K562 (cell line): Measurements from ENCODE around the gene TCEANC2. TPM values are rescaled to one million over a fixed set of nuclear protein-coding genes. Genes with fewer than 3 reads are reported as not detected.
A peak's percentile ranks its signal among the peaks of the same experiment; 100 is the strongest.

Experiments used
- ATAC-seq: fragments of 200-7000 bp; cut with Tn5 transposase; 3 replicates; pipeline ENCODE4 v1.9.1; 2020; ENCODE audit warnings: moderate library complexity
- BruUV-seq: library from RNA; stranded (reverse); fragments of 400-500 nt; replicated peaks from 2 replicates; lab custom pipeline; 2021; lab: Mats Ljungman, UMichigan
- CTCF ChIA-PET: fragments of 300-600 bp; formaldehyde crosslinking; extraction: SDS; loops from one replicate; lab custom pipeline; 2021; ENCODE audit warnings: low intra/inter-chr PET ratio; lab: Yijun Ruan, JAX
- POLR2A ChIA-PET: fragments of 300-600, 350-650 bp; sonication (Branson Sonifier 250); formaldehyde crosslinking; extraction: SDS; loops from one replicate; lab custom pipeline; 2021; ENCODE audit warnings: antibody characterized with exemption, inconsistent platforms; lab: Yijun Ruan, JAX
- DNase-seq, 4 experiments: peaks; one replicate each; pipeline versions ENCODE4 v3.0.0 to v3.0.0-alpha.2; 2011 to 2018; ENCODE audit warnings: low spot score in 3 of 4, mixed read lengths in 3 of 4; ENCODE audit errors: extremely low read depth in 1 of 4
- FAIRE-seq: peaks from 2 replicates; lab custom pipeline; 2011; peaks lifted over from hg19 to GRCh38; lab: Jason Lieb, UNC
- H2AFZ ChIP-seq: 2 replicates; pipeline ENCODE4 v1.6.0; 2011; ENCODE audit warnings: low read depth, low read length, control low read depth, inconsistent platforms
- H3K27ac ChIP-seq: fragments of 200-600 bp; 3 replicates; pipeline ENCODE4 v1.8.0; 2011; ENCODE audit warnings: low read depth, mild to moderate bottlenecking, control low read depth, inconsistent platforms, low read length, moderate library complexity, mixed read lengths; ENCODE audit errors: extremely low read depth
- H3K27me3 ChIP-seq, 2 experiments: fragments of 300-600 bp in 1 of 2; 2 replicates in 1 of 2; 3 replicates in 1 of 2; pipeline versions ENCODE4 v1.6.0 to v1.8.0; 2011; ENCODE audit warnings: inconsistent platforms in 2 of 2, low read length in 2 of 2, mild to moderate bottlenecking in 1 of 2, mixed read lengths in 1 of 2, moderate library complexity in 1 of 2; ENCODE audit not compliant: control insufficient read depth in 2 of 2, insufficient read depth in 2 of 2
- H3K36me3 ChIP-seq: fragments of 300-600 bp; 3 replicates; pipeline ENCODE4 v1.8.0; 2011; ENCODE audit warnings: mild to moderate bottlenecking, low read length, inconsistent platforms; ENCODE audit not compliant: control insufficient read depth, insufficient read depth
- H3K4me1 ChIP-seq, 2 experiments: fragments of 200-600 bp in 1 of 2; replicated peaks in 1 of 2; 2 replicates in 1 of 2; 3 replicates in 1 of 2; pipeline versions ENCODE4 v1.5.1 to v1.8.0; 2011; ENCODE audit warnings: inconsistent platforms in 2 of 2, low read length in 2 of 2, mild to moderate bottlenecking in 1 of 2, mixed read lengths in 1 of 2, moderate library complexity in 1 of 2; ENCODE audit not compliant: control insufficient read depth in 2 of 2, insufficient read depth in 2 of 2
- H3K4me2 ChIP-seq: 2 replicates; pipeline ENCODE4 v1.6.1; 2011; ENCODE audit warnings: low read length, control low read depth, inconsistent platforms, mixed read lengths; ENCODE audit not compliant: insufficient read depth
- H3K4me3 ChIP-seq: fragments of 200-600 bp; sonication (generic), shearing (Covaris generic); 2 replicates; pipeline ENCODE4 v1.5.1; 2016; ENCODE audit warnings: control low read depth, inconsistent platforms
- H3K79me2 ChIP-seq: fragments of 200-600 bp; 3 replicates; pipeline ENCODE4 v1.8.0; 2011; ENCODE audit warnings: low read length, inconsistent platforms; ENCODE audit not compliant: control insufficient read depth, insufficient read depth
- H3K9ac ChIP-seq, 2 experiments: 2 replicates each; pipeline versions ENCODE4 v1.6.0 to v1.6.1; 2011; ENCODE audit warnings: low read depth in 2 of 2, low read length in 2 of 2, control low read depth in 1 of 2, inconsistent platforms in 1 of 2, mild to moderate bottlenecking in 1 of 2, mixed read lengths in 1 of 2; ENCODE audit not compliant: insufficient read depth in 1 of 2
- H3K9me1 ChIP-seq: one replicate; pipeline ENCODE4 v1.6.0; 2011; ENCODE audit warnings: inconsistent platforms, mild to moderate bottlenecking, low read length, moderate library complexity; ENCODE audit not compliant: control insufficient read depth, insufficient read depth
- H3K9me3 ChIP-seq: replicated peaks from 2 replicates; pipeline ENCODE4 v1.5.1; 2011; ENCODE audit warnings: low read depth, low read length, inconsistent platforms; ENCODE audit not compliant: control insufficient read depth, insufficient read depth
- H4K20me1 ChIP-seq: replicated peaks from 2 replicates; pipeline ENCODE4 v1.6.1; 2011; ENCODE audit warnings: low read length, inconsistent platforms, mixed read lengths; ENCODE audit not compliant: control insufficient read depth, insufficient read depth
- ARID3A ChIP-seq: IDR thresholded peaks from 2 replicates; pipeline ENCODE4 v1.6.1; 2012; ENCODE audit warnings: low read depth, low read length, improper control_type of control experiment, borderline replicate concordance
- ELF1 ChIP-seq: fragments of 200-800 bp; sonication (Bioruptor generic); IDR thresholded peaks from 2 replicates; pipeline ENCODE4 v1.6.1; 2016; ENCODE audit warnings: missing genetic modification characterization, missing compliant biosample characterization
- JUND ChIP-seq, 2 experiments: IDR thresholded peaks; 2 replicates in 1 of 2; 3 replicates in 1 of 2; pipeline ENCODE4 v1.6.1; 2011; ENCODE audit warnings: borderline replicate concordance in 2 of 2, low read depth in 2 of 2, low read length in 2 of 2, improper control_type of control experiment in 1 of 2, missing biosample characterization in 1 of 2, missing genetic modification characterization in 1 of 2, missing genetic modification reagents in 1 of 2
- MLLT1 ChIP-seq, 2 experiments: fragments of 450-650 bp; IDR thresholded peaks; 2 replicates each; pipeline ENCODE4 v1.6.1; 2016
- MTF1 ChIP-seq: fragments of 250-450 bp; sonication (Bioruptor Pico); IDR thresholded peaks from 2 replicates; pipeline ENCODE4 v1.9.0; 2021; ENCODE audit warnings: moderate library complexity, mild to moderate bottlenecking, inconsistent platforms, borderline replicate concordance
- PCBP2 ChIP-seq: fragments of 200-400 bp; formaldehyde crosslinking; IDR thresholded peaks from 2 replicates; pipeline ENCODE4 v1.6.1; 2018; ENCODE audit warnings: low read length, low read depth, mild to moderate bottlenecking, moderate library complexity; ENCODE audit not compliant: poor library complexity, severe bottlenecking
- PHB ChIP-seq: fragments of 250-450 bp; sonication (Bioruptor Pico); IDR thresholded peaks from 2 replicates; pipeline ENCODE4 v1.5.0; 2021
- RAD21 ChIP-seq, 2 experiments: fragments of 250-450 bp in 1 of 2; fragments of 450-650 bp in 1 of 2; sonication (Bioruptor Pico) in 1 of 2; formaldehyde crosslinking in 1 of 2; IDR thresholded peaks in 1 of 2; conservative IDR thresholded peaks in 1 of 2; 2 replicates each; pipeline versions ENCODE4 v1.4.0 to v1.8.0; 2020 to 2022; ENCODE audit warnings: mild to moderate bottlenecking in 2 of 2, moderate library complexity in 1 of 2
- RB1 ChIP-seq: fragments of 450-650 bp; IDR thresholded peaks from 2 replicates; pipeline ENCODE4 v1.6.1; 2017; ENCODE audit warnings: low read depth, mild to moderate bottlenecking
- SMC3 ChIP-seq: conservative IDR thresholded peaks from 2 replicates; pipeline ENCODE4 v1.6.1; 2011; ENCODE audit warnings: low read depth, low read length, improper control_type of control experiment; ENCODE audit not compliant: insufficient read depth
- STAT5B ChIP-seq: fragments of 250-450 bp; sonication (Bioruptor Pico); IDR thresholded peaks from 2 replicates; pipeline ENCODE4 v1.8.0; 2021; ENCODE audit warnings: mild to moderate bottlenecking, inconsistent platforms
- ZNF592 ChIP-seq: fragments of 450-650 bp; IDR thresholded peaks from 2 replicates; pipeline ENCODE4 v1.6.1; 2017; ENCODE audit warnings: antibody characterized with exemption, mild to moderate bottlenecking
- WGBS: fragments of 100-300 bp; shearing (Covaris generic); methylation state at CpG from one replicate; pipeline ENCODE4 v1.1.6; 2016; ENCODE audit warnings: low coverage, mixed read lengths; ENCODE audit not compliant: insufficient coverage; ENCODE audit errors: missing lambda C conversion rate; 5-methylcytosine and 5-hydroxymethylcytosine counted together
- in situ Hi-C: fragments of 300-500 bp; cut with MboI; formaldehyde crosslinking; loops from 4 replicates; pipeline ENCODE4 v1.15.0; 2018; ENCODE audit warnings: inconsistent platforms, mixed read lengths
- intact Hi-C: fragments of 100-400 bp; cut with micrococcal nuclease; formaldehyde crosslinking; loops from 2 replicates; pipeline ENCODE4 v1.14.2; 2022
- polyA plus RNA-seq, 8 experiments: library from polyadenylated mRNA; depleted of rRNA in 4 of 8; stranded (reverse) in 5 of 8; unstranded in 3 of 8; fragments of >200 nt; fragmentation: Nextera tagmentation in 2 of 8; fragmentation: Illumina TruSeq in 1 of 8; extraction: Ambion mirVana in 2 of 8; extraction: Trizol in 1 of 8; gene quantifications; 2 replicates each; pipeline versions ENCODE4 v1.2.1 to v1.2.3, GENCODE V29; 2011 to 2014; ENCODE audit warnings: inconsistent platforms in 1 of 8, missing spikeins in 1 of 8
- total RNA-seq, 7 experiments: library from RNA; depleted of rRNA in 6 of 7; stranded (reverse); fragments of >200 nt in 6 of 7; fragmentation: Illumina TruSeq in 2 of 7; extraction: Trizol in 2 of 7; gene quantifications; 2 replicates each; pipeline versions ENCODE4 v1.2.1 to v1.2.3, GENCODE V29; 2011 to 2021; ENCODE audit warnings: low replicate concordance in 1 of 7

The TCEANC2 gene
- total and polyA plus RNA-seq, 9 of the 15 experiments (the other 6 are each of a cell fraction or from before 2014, with no cell fraction given) = 3.3 to 10.2 (median 7.0) TPM

- ATAC-seq (peak; percentile 95), FAIRE-seq (peak; percentile 81), DNase-seq (peak; percentile 57 to 70 (median 64))
- in situ Hi-C loops = no loop called here
- WGBS = 19% methylated on average over 2 of the region's 2 CpGs
- no peaks in the 10 kb centered on the region for H4K20me1 ChIP-seq
- H3K4me1 ChIP-seq = peaks cover 5 to 8% of the 10 kb centered on the region in 2 experiments; a peak in 1 of 5 replicates
- H3K36me3 ChIP-seq = peaks cover 8% of the 10 kb centered on the region; the same call in 1 of the 3 replicates
- no peak overlapping the region for H2AFZ ChIP-seq
- H3K9me1 ChIP-seq = no peaks in the 10 kb centered on the region
- no peak overlapping the region for H3K4me3 ChIP-seq
- H3K27me3 ChIP-seq = no peaks in the 10 kb centered on the region
- H3K9me3 ChIP-seq = peaks cover 4% of the 10 kb centered on the region; the same call in 1 of the 2 replicates
- no peak overlapping the region for H3K9ac ChIP-seq
- ChIA-PET POLR2A (no interaction called here), CTCF (interaction anchor here (0.6 to 1.8 kb wide), 12 partner anchors 12 to 739 kb away, joined by 3 to 17 read pairs (median 4); no protein-coding TSS in a partner anchor)
- no peak overlapping the region for H3K27ac ChIP-seq
- intact Hi-C loops = loop anchor here (1.0 to 10.0 kb wide), 2 partner anchors 419 to 724 kb away; no protein-coding TSS in a partner anchor
- no peak overlapping the region for H3K4me2 ChIP-seq
- BruUV-seq = no TSS peak
- H3K79me2 ChIP-seq = no peaks in the 10 kb centered on the region
- TF ChIP-seq ELF1 (tag) = peak; percentile 33
- peak; percentile 7; the same call in 1 of the 2 replicates for TF ChIP-seq JUND (IDR thresholded peaks at IDR 0.05; ENCODE audit: borderline replicate concordance, low read depth, low read length)
- TF ChIP-seq JUND (tag; IDR thresholded peaks at IDR 0.05; ENCODE audit: borderline replicate concordance, low read depth, low read length) = no peak
- TF ChIP-seq ARID3A = peak; percentile 99
- TF ChIP-seq MLLT1 (IDR thresholded peaks at IDR 0.05) = peak in 1 of 2 experiments; percentile 65; a peak in 1 of 4 replicates
- peak; percentile 64; the same call in 1 of the 2 replicates for TF ChIP-seq ZNF592
- peak; percentile 95 to 97 for TF ChIP-seq RAD21 (CRISPR knock-in tag; conservative IDR thresholded peaks at IDR 0.05 in 1 of 2, IDR thresholded peaks at IDR 0.05 in 1 of 2)
- peak; percentile 60 for TF ChIP-seq SMC3
- peak; percentile 32; the same call in 1 of the 2 replicates for TF ChIP-seq RB1
- no peak for TF ChIP-seq PHB (CRISPR knock-in tag)
- TF ChIP-seq PCBP2 = no peak
- TF ChIP-seq STAT5B (CRISPR knock-in tag) = no peak
- no peak for TF ChIP-seq MTF1 (CRISPR knock-in tag)
These were observed 16.9 kb downstream of the TCEANC2 start for GRCh38 chr1:54070171-54070837.
